Measurements from ENCODE around the gene COL5A1. TPM values are rescaled to one million over a fixed set of nuclear protein-coding genes. Genes with fewer than 3 reads are reported as not detected.
"Not testable (repeated sequence)": the region's sequence is repeated elsewhere in the genome, so short reads cannot be mapped to it uniquely, and the experiment has no call there.

Gene COL5A1
- total RNA-seq, 1 donor from 2014 or later = 4.5 TPM

DNA sequence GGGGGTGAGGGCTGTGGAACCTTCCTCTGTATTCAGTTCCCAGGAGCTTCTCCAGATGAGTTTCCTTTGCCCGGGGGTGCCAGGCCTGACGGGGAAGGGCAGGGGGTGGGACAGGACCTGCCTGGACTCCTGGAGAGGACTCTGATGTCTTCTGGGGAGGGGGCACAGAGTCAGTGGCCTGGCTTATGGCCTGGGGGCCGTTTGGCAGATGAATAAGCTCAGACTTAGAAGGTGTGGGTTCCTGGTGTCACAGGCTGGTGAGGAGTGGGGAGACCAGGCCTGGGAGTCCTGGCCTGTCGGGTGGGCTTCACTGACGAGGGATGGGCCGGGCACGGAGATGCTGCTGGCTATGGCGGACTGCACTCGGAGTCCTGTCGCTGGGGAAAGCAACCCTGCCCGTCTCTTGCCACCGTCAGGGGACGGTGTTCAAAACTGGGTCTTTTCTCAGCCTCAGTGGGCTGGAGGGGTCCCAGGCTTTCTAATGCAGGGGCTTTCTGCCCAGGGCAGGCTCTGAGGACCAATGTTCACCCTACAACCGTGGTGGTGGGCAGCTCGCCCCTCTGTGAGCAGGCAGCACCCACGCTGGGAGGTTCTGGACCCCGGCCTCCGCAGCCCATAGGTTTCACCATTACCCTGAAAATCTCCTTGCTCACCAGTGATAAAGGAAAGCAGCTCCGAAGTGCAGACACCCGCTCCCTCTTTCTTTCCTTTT, 16.2 kb downstream of the COL5A1 start:
- DNase-seq = no peak

DNA sequence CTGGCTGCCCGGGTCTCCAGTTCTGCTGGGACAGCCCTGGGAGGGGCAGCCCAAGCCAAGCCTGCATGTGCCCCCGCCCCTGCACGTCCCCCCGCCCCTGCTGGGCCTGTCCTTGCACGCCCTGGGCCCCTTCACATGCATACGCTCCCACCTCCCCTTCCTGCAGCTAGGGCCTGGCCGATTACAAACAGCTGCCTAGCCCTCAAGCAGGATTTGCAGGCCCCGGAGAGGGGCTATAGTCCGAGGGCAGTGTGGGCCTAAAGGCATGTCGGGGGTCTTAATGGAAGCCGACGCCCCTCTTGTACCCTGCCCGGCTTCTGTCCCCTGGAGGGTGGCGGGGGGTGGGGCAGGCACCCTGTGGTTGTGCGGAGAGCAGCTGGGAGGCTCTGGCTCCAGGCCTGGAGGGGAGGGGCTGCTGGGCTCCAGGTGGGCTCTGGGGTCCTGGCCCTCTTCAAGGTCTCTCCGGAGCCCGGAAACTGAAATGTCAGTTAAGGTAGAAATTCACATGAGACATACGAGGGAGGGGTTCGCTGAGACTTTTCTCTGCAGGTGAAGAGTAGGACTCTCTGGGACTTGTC, 16.9 kb downstream of the COL5A1 start:
- DNase-seq = no peak

DNA sequence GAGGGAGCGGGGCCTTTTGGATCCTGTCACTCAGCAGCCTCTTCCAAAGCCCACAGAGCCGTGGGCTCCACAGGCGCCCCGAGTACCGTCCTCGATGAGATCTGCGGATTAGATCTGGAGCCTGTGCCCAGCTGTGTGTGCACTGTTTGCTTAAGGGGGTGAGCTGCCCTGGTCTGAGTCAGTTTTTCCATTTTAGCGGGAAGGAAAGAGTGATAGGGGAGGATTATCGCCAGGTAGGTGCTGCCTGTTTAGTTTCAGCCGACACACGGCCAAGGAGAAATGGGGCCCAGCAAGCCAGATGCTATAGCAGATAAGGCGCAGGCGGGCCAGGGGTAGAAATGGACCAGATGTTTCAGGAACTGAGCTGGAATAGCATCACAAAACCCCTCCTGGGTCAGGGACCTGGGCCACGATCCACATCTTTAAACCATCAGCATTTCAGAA, 18.1 kb downstream of the COL5A1 start:
- no peak for DNase-seq

DNA sequence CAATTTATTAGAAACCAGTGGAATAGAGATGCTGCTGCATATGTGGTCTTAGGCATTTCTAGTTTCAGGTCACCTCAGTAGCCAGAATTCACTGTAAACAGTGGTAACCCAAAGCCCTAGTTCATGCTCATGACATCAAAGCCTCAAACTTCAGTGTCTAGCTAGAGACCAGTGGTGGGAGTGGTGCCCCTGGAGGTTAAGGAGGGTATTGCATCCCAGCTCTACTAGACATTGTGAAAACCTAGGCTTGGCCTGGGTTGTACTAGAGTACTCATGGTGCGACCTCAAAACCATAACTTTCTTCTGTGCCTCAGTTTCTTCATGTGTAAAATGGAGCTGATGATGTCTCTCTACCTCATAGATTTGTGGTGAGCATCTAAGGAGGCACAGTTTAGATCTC, 18.8 kb downstream of the COL5A1 start:
- DNase-seq = no peak

DNA sequence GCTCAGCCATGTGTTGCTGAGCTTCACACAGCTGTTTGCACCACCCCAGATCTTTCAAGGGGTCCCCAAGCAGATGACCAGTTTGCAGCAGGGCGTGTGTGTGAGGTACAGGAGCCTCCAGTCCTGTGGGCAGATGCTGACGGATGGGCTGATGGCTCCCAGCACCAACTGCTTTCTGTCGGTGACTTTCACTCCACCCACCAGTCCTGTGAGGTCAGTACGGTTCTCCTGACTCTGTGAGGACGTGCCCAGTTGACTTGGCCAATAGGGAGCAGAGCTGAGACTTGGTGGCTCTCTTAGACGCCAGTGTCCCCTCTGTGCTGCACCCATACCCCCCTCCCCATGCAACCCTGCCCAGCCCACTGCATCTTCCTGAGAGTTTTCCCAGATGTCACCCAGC, 19.7 kb downstream of the COL5A1 start:
- DNase-seq = no peak

DNA sequence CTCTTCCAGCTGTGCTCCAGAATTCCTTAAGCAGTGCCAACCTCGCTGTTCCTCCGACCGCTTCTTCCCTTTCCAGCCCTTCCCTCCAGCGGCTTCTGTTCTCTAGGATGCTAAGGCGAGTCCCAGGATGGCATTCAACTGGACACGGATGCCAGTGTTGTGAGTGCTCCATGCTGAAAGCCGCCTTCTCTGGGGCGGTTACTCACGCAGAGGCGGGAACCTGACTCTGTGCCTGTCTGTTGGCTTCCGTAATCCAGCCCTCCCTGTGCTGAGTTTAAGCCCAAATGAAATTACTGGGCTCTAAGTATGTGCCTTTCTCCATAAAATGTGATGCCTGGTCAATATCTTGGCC, 20.2 kb downstream of the COL5A1 start:
- DNase-seq = no peak

DNA sequence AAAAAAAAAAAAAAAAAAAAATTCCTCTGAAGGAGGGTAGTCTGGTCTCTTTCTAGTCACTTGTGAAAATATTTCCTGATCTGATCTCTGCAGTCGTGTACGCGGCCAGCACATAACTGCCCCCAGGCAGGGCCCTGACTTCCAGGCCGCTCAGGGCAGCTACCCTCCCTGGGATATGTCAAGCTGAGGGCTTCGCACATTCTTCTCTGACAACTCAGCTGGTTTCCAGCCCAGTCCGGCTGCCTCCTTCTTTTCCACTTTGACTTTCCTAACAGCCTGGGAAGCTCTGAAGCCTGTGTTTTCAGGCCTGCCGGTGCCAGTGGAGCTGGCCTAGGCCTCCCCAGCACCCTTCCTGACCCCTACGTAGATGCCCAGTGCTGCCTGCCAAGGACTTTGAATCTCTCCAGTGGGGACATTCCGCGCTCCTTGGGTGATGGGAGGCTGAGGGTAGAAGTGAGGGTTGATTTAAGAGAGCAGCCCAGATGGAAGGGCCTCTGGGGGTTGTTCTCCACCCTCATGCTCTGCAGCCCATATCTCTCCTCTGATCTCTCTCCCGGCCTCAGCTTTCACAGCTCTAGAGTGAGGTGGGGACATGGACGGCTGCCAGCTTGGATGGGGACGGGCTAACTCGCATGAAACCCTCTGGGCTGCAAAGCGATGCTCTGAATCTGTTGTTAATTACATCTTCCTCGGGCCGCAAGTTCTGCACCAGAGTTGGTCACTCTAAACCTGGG, 20.7 kb downstream of the COL5A1 start:
- DNase-seq = no peak

DNA sequence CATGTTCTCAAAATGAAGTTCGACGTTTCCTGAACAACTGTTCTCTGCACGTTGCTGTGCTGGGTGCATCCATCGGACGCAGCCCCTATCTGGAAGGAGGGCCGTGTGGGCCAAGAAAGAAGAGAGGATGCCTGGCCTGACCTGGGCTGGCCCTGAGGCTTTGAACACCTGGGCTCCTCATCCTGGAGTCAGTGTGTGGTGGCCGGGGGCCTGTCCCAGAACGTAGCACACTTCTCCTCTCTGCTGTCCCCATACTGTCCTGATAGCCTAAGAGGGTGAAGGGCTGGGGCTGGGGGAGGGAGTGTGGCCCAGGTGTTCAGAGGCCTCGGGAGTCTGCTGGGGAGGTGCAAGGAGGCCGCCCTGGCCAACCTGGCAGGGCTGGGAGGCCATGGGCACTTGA, 21.5 kb downstream of the COL5A1 start:
- DNase-seq = no peak

DNA sequence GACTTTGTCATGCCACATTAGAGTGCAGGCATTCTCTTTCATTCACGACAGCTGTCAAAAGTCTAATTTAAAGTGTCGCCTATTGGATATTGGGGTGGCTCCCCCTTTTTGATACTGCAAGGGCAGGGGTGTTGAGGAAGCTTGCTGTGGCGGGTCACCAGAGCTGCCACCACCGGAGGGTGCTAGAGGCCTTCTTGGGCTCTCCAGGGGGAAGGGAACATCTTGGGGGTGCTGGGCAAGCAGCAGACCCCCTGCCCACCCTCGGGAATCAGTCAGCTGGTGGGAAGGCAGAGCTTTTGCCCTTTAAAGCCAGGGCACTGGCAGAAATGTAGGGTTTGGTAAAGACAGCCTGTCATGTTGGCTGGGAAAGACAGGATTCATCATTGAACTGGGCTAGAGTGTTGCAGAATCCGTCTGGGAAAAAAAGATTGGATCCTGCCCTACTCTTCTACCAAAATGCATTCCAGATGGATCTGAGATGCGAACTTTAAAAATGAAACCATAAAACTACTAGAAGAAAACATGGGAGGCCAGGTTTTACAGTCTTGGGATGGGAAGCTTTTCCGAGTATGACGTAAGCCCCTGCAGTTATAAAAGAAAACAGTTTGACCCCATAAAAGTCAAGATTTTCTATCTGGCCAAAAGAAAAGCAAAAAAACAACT, 22.3 kb downstream of the COL5A1 start:
- no peak for DNase-seq

DNA sequence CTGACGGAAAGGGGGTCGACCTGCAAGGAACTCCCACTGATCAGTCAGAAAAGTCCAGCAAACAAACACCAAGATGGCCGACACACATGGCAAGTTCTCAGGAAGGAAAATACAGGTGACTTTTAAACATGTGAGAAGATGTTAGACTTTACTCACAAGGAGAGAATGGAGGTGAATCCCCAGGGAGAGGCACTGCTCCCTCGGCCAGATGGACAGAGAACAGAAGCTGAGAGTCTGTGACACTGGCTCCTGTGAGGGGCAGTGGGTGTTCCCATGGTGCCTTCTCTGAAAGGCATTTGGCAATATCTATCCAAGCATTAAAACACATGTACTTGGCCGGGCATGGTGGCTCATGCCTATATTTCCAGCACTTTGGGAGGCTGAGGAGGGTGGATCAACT, 22.8 kb downstream of the COL5A1 start:
- no peak for DNase-seq

DNA sequence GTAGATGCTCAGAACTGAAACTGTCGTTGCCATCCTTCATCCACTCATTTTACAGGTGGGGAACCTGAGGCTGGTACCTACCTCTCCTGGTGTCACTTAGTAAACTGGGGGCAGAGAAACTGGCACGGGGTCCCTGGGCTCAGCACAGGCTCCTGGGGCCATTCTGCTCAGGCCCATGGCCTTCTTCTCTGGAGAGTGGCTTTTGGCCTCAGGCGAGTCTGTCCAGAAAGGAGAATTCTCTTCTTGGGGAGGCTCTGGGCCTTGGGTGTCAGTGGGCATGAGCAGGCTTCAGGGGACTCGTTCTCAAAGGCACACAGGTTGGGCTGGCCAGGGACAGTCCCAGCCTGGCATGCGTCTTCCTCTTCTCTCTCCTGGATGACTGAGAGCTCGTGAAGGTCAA, 24.6 kb downstream of the COL5A1 start:
- no peak for DNase-seq

DNA sequence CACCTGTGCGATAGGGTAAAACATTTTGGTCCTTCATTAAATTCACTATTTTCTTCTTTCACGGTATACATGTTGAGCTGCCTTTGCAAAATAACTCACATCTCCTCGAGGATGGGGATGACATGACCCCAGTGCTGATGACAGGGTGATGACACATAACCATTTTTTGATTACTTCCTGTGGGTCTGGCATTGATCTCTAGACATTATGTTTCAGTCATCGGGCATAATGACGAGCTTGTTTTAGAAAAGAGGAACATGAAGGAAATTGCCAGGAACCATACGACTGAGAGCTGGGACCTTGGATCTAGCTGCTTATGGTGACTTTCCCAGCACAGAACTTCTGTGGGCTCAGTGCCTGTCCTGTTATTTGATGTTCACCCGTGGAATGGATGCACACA, 25.2 kb downstream of the COL5A1 start:
- no peak for DNase-seq

DNA sequence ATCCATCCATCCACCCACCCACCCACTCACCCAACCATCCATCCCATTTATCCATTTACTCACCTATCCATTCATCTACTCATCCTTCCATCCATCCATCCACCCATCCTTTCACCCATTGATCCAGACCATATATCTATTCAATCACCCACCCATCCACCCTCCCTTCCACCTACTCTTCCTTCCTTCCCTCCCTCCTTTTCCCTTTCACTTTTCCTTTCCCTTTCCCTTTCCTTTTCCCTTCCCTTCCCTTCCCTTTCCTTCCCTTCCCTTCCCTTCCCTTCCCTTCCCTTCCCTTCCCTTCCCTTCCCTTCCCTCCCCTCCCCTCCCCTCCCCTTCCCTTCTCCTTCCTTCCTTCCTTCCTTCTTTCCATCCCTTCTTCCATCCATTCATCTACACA, 27.4 kb downstream of the COL5A1 start:
- not testable (repeated sequence) for DNase-seq

DNA sequence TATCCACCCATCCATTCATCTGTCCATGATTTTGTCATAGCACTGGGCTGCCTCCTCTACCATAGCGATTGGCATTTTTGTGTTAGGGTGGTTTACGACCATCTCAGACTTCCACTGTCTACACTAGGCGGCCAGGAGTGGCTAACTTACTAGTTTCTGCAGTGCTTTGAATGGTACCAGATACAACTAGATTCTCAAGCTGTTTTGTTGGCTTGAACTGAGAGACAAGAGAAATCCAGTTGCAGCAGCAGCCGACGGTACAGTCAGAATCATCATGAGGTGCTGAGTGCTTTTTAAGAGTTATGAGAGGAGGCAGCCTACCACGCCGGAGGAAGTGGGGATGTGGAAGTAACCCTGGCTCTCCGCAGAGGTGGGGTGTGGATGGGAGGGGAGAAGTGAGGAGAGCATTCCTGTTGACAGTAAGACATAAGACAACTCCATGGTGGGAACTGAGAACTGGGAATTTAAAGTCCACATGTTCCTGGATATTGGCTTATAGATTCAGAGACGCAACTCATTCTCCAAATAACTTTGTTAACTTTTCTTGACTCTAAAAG, 27.9 kb downstream of the COL5A1 start:
- DNase-seq = no peak

DNA sequence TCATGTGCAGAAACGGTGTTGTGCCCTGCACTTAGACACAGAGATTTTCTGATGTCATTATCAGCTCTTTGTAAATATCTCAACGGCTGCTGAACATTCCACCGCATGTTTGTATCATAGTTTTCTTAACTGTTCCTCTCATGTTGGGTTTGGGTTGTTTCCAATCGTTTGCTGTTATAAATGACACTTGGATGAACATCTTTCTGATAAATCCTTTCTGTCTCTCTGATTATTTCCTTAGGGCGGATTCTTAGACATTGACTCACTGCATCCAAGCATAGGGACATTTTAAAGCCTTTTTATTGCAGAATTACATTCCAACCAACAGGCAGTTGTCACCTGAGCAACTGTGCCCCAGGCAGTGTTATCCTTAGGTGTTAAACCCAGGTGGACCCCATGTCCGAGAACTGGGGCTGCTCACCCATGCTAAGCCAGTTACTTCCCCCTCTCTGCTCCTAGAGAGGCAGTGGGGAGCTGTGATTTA, 28.5 kb downstream of the COL5A1 start:
- DNase-seq = no peak

DNA sequence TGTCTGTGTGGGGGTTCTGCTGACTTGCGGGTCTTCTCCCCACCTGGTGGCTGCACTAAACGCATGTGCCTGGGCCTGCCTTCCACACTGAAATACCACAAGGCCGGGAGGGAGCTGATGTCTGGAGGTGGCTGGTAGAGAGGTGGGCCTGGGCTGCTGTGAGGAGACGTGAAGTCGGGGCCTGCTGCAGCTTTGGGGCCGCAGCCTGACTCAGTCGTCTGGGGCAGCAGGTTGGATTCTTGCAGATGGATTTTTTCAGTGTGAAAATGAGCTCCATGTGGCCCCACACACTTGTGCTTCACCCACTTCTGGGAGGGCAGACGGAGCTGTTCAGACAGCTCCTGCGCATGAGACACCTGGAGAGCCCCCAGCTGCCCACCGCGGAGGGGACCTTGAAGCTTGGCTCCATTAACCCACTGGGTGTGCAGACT, 29.3 kb downstream of the COL5A1 start:
- DNase-seq = no peak

DNA sequence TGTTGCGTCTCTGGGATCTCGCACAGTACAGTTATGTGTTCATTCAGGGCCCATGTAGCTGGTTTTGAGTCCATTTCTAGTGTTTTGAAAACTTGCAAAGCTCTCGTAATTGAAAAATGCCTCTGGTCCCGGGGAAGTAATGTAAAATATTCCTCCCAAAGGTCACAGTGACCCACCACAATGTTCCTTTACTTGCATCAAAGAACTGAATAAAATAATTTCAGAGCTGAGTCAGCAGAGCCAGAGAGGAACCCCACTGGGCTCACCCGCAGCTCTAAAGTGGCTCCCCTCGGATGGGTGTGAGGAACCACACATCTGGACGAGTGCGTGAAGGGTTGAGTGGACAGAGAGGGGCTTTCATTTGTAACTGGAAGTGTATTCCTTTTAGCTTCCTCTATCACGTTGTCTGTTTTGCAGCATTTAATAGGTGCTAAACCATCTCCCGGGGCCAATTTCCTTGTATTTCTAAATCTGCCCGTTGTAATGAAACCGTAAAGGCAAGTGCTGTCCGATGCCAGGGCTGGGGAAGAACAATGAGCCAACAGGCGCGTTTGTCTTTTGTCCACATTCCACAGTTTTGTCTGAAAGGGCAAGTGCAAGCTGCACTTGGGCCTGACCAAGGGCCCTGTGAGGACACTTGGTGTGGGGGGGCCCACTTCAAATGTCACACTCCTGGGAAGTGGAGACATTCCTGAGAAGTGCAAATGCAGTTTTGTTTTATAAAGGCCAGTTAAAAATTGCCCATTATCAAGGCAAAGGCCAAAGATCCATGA, 29.9 kb downstream of the COL5A1 start:
- DNase-seq = no peak

DNA sequence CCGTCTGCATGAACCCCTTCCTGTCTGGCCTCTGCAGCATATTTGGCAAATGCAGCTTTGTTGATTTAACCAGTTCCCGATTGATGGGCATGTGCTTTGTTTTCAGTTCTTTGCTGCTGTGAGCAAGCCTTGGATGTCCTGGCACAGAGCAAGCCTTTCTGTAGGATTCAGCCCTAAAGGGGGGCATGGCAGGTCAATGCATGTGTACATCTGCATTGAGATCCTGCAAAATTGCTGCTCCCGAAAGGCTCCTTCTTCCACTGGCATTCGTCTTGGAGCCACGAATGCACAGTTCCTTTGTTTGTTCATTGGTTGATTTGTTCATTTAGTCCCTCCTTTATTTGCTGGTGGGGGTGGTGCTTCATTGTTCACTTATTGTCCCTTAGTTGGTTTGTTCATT, 34.8 kb downstream of the COL5A1 start:
- no peak for DNase-seq

DNA sequence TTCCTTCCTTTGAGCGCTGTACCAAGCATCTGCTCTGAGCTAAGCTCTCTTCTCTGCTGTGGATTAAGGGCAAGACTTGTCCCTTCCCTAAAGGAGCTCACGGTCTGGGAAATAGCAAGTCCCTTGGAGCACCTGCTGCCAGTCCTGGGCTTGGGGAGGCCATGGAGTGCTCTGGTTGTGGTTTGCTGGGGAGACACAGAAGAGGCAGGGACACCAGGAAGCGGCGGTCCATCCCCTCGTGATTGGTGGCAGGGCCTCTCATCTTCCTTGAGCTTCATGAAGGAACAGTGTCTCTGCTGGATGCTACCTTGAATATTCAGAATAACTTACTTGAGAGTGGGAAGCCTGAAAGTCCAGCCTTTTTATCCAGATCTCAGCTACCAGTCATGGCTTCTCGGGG, 35.3 kb downstream of the COL5A1 start:
- DNase-seq = no peak

DNA sequence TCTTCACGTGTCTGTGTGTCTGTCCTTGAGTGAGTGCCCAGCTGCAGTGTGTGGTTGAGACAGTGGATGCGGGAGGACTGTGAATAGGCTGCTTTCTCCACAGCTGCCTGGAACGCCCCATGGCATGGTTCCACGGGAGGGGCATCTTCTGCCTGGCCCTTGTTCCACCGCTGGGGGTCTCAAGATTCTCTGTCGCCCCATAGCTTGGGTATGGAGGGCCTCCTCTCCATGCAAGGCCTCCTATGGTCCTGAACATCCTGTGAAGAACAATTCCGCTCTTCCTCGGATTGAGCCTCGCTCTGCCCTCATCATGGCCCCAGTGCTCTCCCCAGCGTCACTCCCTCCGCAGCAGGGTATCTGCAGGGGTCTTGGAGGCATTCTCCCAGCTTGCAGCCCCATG, 36.1 kb downstream of the COL5A1 start:
- no peak for DNase-seq

DNA sequence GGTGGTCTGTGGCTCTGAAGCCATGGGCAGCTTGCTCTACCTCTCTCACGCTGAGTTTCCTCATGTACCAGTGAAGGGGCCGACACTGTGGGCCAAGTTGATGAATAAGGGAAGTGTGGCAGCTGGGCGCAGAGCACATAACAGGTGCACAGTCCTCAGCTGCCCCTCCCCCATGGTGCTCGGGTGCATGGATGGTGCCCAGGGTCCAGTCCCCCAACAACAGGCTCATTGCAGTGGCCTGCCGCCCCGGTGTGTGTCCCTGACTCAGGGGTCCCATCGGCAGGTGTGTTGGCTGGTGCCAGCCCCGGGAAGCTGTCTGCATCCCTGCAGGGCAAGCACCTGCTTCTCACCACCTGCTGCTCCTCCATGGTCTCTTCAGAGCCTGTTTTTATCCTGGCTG, 36.6 kb downstream of the COL5A1 start:
- no peak for DNase-seq
